GM18508 (cell line): ENCODE data around the gene RACGAP1.
"Not testable (repeated sequence)": the region's sequence is repeated elsewhere in the genome, so short reads cannot be mapped to it uniquely, and the experiment has no call there.

Experiments used
- ATAC-seq: cut with Tn5 transposase; IDR thresholded peaks from one replicate; pipeline ENCODE4 v1.9.1; 2021; ENCODE audit warnings: moderate number of reproducible peaks; ENCODE audit not compliant: insufficient read depth, unreplicated experiment

The RACGAP1 gene

DNA sequence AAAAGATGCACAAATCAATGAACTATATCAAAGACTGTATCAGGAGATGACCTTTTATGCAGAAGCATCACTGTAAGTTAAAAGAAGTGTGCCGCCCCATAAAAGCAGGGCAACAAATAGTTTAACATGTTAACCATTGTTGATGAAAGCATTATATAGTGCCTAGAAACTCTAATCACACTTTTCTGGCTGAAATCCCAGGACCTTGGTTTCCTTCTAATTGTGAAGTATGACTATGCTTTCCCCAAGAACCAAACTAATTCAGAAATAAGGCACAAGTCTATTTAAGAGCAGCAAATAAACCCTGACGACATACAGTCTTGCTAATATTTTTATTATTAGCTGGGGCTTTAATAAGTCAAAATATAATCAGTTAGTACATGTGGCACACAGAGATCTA lies 21.7 kb downstream of the RACGAP1 start:
- ATAC-seq, result no peak

DNA sequence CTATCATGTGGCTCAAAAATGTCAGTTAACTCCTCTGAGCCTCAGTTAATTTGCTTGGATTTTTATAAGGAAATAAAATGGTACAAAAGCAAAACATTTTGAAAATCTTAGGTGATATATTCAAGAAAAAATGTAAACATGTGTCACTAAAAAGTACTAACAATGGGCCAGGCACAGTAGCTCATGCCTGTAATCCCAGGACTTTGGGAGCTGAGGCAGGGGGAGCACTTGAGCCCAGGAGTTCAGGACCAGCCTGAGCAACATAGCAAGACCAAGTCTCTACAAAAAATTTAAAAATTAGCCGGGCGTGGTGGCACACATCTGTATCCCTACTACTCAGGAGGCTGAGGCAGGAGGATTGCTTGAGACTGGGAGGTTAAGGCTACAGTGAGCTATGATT lies 26.8 kb downstream of the RACGAP1 start:
- ATAC-seq, result no peak

DNA sequence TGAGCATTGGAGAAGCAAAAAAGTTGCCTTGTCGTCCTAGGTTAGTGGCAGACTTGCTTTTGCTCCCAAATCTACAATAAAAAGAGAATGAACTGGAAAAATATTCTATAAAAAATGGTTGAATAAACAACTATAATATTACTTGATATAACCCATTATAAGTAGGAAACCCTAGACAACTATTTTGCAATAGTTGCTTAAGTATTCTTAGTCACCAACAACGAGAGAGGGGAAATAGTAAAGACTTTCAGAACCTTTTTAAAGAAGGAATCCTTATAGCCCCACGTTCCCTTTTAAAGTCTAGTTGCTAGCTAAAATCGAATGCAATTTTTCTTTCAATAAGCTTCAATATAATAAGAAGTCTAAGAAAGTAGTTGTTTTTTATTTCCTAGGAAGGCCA lies 35.0 kb downstream of the RACGAP1 start:
- no peak for ATAC-seq

DNA sequence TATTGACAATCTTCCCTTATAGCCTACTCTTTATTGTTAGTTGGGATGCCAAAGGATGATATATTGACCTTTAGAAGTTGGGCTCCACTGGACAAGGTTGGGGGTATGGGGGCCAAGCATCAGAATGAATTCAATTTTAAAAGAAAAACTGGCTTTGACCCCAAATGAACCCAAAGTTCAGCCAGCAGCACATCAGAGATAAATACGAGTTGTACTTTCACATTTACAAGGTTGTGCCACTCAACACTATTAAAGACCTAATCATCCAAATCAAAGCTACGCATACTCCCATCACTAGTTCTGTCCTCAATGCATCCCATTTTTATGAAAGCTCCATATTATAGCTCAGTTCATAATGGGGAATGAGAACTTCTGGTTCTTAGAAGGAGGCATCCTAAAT lies 35.9 kb downstream of the RACGAP1 start:
- ATAC-seq, result not testable (repeated sequence)

DNA sequence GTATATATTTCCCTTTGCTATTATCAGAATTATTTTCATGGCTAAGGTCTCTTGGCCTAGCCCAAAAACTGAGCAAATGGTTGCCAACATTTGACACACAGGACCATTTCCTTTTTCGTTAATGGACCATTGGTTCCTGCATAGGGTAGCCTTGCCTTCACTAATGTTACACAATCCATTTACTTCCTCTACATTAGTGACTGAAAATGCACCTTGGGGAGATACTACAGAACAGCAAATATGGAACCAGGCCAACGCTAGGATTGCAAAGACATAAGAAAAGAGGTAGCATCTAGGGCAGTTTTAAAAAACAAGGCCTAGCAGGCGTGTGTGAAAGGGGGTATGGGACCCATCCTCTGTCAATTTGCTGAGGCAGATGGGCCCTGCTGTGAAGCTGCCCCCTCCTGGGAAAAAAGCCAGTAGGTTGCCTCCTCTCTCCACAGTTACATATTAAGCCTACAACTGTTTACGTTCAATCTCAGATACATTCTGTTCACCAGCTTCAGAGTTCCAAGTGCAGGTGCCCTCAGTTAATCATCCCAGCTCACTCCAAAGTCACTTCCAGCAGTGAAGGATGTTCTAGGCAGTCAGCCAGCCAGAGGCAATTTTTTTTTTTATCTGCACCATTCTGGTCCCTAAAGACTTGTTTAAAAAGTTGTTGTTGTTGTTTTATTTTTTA lies 37.5 kb downstream of the RACGAP1 start:
- ATAC-seq, result no peak

DNA sequence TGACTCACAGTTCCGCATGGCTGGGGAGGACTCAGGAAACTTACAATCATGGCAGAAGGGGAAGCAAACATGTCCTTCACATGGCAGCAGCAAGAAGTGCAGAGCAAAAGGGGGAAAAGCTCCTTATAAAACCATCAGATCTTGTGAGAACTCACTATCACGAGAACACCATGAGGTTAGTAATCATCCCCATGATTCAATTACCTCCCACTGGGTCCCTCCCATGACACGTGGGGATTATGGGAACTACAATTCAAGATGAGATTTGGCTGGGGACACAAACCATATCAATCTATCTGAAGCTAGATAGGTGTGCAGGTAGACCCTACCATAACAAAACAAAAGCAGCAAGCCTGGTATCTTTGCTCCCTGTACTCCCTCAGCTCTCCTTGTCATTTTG lies 38.8 kb downstream of the RACGAP1 start:
- ATAC-seq, result not testable (repeated sequence)

DNA sequence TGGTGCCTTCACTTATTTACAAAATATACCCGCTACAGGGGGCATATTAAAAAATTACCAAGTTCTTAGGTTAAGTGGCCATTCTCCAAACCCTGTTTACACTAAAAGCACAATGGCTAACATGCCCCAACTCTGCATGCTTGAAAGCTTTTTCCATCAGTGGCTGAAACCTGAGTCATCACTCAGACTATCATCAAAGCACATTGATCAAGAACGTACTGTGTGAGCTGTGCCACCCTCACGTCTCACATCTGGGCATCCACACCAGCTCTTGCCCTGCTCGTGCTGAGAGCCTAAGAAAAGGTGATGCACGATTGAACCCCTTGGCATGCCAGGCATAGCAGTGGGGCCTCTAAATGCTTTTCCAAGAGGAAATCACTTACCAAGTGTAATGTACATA lies 39.3 kb downstream of the RACGAP1 start:
- no peak for ATAC-seq

DNA sequence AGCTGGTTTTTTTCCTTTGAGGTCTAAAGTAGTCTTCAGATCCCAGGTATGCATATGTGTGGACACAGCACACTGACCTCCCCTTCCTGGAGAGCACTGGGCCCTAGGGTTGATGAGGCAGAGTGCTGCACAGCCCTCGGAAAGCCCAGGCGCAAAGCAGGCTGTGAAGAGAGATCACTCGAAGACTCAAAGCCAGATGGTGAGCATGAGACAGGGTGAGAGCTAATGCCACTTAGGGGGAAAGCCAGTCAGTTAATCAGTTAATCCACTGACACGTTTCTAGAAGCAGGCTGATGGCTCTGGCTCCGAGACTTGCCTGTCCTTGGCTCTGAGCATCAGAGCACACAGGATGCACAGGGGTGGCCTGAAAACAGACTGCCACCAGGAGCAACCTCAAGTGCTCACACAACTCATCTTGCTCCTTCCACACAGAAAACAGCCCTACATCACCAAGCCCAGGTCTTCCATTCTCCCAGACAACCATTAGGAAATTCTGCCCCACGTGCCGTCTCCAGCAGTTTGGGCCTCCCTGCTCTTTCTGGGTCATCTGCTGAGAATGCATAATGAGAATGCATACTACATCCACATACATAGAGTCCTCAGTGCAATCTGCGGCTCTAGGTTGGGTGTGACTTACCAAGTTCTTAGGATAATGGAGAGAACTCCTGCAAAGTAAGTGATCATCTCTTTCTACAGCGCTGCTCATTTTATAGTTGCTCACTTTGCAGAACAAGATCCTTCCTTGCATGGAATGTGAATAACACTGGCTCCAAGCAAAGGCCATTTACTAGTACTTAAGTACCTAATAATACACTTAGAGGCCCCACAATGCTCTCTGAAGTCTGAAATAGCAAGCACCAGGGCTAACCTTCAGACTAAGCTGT lies 40.6 kb downstream of the RACGAP1 start:
- no peak for ATAC-seq

DNA sequence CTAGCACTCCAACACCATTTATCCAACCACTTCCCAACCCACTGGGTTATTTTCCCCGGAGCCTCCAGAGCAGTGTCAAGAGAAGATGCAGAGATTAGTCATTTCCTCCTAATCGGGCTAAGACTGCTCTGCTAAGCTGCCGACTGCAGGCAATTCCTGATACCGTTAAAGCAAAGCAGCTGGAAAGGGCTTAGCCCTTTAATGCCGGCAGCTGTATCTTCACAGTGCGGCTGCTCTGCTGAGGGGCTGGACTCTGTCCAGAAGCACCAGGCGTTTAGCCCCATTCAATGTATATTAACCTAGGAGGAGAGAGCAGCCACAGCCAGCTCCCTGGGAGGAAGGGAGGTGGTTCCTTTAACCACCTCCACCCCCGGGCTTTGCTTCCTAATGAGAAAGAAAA lies 41.4 kb downstream of the RACGAP1 start:
- ATAC-seq, result no peak

DNA sequence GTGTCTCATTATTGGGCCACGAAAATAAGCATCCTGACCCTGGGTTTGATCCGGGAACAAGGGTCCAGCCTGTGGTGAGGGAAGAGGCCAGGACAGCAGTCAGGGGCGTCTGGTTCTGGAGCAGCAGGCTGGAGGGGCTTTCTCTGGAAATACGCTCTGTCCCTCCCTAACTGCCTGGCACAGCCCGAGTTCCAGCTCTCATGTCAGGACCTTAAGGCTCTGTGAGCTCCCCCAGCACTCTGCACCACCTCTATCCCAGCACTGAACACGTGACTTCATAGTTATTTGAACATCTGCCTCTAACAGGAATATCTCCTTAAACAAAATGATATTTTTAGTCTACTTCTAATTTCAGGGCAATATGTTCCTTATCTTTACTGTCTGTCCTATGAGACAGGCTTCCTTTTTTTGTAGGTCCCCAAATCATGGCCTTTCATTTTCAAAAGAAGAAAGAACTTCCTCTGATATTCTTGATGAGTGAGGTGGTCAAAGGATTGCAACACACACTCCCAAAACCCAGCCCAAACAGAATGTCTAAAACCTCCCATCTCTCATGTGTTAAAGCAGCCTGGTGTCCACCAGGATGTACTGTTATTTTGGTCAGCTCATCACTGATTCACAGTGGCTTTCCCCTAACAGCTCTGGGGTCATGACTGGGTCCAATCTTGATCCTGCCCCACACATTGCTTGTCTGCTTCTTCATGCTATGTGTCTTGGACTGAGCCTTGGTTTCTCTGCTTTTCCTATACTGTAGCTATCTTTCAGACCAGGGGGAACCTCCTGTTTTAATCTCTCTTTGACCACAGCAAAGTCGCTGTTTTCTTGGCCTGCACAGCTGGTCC lies 42.8 kb downstream of the RACGAP1 start:
- ATAC-seq, result no peak

DNA sequence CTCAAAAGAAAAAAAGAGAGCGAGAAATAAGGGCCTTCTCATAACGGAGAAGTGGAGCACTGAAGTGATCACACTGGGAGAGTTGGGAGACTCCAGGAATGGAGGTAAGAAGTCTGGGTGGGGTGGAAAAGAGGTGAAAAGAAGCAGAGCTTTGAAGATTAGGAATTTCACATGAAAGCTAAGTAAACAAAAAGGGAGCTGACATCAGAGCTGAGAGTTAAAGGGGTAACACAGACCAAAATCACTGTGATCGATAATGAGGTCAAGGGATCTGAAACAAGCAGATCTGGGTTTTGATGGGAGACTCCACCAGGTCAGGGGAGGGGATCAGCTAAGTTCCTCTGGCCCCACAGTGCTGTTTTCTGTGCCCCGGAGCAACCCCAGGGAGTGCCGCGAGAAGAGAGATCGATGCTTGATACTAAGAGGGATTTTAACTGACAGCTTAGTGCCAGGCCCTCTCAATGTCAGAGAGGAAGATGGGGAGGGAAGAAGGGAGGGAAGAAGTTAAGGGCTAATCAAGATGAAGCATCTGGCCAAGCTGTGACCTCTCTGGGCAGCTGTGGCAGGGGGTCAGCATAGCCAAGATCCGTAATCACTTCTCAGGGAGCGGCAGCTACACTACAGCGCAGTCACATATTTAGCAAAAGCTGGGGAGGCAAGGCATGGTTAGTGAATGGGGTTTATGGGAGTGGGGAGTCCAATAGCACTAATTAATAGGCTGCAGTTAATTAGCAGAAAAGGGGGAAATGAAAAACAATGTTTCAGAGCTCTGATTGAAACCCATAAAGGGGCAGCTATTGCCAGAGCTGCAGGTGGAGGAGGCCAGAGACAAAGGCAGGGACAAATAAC lies 44.6 kb downstream of the RACGAP1 start:
- ATAC-seq, result no peak

DNA sequence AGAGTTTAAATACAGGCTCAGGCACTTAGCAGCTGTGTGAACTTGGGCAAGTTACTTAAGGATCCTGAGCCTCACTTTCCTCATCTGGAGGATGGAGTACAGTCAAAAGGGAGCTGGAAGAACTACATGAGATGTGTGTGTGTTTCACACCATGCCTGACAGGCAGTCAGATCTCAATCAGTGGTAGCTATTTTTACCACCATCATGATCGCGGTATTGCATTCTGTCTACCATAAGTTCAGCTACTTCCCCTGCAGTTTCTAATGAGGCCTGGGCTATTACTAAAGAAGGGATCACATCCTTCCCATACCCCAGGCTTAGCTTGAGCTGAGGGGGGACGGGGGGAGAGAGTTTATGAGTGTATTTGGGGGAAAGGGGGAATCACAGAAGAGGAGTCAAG lies 45.5 kb downstream of the RACGAP1 start:
- ATAC-seq, result no peak

DNA sequence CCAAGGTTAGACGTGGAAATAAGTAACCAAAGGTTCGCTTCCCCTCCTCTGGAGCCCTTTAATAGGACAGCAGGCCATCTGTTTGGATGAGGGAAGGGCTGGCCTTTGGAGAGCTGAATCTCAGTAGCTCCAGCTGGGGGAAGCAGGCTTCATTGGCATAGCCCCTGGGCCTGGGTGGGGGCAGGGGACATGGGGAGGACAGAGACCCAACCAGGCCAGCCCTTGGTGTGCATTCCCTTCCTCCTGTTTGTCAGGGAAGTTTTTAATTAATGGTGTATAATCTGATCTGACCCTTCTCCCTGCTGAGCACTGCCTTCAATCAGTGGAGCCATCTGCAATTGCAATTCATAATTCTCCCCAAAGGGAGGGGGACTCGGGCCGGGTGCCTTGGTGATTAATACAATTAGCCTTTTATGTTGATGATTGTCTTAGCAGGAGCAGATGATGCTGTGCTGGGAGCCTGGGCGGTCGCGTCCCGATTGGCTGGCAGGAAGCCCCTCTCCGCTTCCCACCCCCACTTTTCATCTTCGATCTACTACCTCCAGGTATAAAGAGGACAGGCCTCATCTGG lies 46.2 kb downstream of the RACGAP1 start:
- ATAC-seq, result no peak

DNA sequence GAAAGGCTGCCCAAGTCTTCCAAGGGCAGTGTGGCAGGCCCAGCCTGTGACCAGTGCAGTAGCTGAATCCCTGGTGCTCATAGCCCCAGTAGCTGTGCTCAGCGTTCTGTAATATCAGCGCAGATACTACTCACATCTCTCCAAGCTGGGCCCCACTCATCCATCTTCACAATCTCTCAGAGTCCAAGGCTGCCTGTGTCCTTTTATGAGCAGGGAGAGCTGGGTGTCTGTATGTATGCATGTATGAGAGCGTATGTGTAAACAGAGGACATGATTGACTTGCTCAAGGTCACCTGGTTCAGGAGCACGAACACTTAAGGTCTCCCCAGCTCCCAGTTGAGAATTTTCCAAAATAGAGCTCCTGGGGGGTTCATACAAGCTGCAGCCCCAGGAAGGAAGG lies 47.2 kb downstream of the RACGAP1 start:
- no peak for ATAC-seq

DNA sequence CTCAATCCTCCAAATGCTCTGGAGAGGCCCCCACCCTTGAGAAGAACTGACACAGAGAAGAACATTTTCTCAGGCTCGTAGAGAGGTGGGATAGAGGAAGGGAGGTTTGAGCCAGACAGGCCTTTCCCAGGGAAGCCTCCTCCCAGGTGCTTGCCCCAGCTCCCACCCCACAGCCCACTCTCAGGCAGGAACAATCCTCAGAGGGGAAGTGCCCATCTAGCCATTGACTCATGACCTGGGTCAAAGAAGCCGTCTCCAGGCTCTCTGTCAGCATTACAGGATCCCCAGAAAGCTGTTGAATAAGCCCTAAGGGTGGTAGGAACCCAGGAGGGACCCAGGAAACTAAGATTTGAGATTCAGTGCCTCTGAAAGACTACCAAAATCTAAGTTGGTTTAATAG lies 48.7 kb downstream of the RACGAP1 start:
- no peak for ATAC-seq

DNA sequence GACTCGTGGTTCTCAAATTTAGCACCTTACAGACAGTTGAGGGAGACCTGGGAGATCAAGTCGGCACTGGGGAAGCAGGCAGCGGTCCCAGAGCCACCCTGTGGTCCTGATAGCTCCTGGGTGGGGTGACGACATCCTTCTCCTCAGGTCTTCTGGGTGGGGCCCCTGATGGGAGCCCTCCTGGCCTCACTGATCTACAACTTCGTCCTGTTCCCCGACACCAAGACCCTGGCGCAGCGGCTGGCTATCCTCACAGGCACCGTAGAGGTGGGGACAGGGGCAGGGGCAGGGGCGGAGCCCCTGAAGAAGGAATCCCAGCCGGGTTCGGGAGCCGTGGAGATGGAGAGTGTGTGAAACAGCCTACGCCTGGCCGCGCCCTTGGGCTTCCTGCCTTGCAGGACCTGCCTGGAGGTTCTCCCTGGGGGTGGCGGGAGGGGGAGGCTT lies 50.0 kb downstream of the RACGAP1 start:
- ATAC-seq, result no peak

DNA sequence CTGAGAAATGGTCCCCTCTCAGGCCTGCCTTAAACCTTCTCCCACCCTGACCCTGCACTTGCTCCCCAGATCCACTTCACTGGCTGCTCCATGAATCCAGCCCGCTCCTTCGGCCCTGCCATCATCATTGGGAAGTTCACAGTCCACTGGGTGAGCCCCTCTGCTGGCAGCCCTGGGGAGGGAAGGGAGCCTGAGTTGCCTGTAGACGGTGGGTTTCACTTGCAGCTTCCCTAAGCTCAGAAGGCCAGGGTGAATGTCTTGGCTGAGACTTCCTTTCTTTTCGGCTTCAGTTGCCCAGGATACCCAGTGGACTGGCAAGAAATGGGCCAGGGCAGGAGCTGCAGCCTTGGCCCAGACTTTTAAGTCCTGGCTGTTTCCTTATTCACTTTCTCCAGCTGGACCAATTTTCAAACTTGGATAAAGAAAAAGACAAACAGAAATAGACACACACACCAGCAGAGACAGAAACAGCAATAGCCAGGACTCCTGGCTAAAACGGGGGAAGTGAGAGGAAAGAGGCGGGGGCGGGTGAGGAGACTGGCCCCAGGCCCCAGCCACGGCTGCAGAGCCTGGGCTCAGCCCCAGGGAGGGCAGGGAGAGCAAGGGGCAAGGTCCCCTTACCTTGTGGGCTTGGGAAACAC lies 50.5 kb downstream of the RACGAP1 start:
- no peak for ATAC-seq

DNA sequence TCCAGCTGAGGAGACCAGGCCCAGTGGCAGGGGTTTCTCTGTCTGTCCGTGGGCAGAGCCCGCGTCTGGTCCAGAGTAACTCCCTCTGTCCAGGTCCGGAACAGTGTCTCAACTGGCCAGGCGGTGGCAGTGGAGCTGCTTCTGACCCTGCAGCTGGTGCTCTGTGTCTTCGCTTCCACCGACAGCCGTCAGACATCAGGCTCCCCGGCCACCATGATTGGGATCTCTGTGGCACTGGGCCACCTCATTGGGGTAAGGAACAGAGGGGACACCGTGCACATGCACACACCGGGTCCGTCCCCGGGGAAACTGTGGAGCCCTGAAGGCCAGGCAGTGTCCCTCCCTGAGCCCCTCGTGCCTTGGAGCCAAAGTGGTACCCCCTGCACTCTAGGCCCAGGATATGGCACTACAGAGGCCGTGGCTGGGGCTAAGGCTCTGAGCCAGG lies 51.0 kb downstream of the RACGAP1 start:
- no peak for ATAC-seq

DNA sequence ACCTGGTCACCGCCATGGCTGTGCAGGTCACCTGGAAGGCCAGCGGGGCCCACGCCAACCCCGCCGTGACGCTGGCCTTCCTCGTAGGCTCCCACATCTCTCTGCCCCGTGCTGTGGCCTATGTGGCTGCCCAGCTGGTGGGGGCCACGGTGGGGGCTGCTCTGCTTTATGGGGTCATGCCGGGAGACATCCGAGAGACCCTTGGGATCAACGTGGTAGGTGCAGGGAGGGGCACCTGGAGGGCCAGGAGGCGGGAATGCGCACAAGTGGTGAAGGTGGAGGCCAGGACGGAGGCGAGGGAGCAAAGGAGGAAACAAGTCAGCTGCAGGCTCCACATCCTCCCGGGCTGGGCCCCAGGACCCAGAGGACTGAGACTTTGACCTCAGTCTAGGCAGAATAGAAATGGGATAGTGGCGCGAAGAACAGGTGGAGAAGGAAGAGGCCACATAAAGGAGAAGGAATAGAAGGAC lies 51.9 kb downstream of the RACGAP1 start:
- ATAC-seq, result no peak
